ENCODE measurements around the gene APLN.

The APLN gene

GRCh38 chrX:129659861-129660260, 5.1 kb upstream of the APLN start:
- no peak for DNase-seq

GRCh38 chrX:129659141-129659540, 4.4 kb upstream of the APLN start:
- no peak for DNase-seq

DNA sequence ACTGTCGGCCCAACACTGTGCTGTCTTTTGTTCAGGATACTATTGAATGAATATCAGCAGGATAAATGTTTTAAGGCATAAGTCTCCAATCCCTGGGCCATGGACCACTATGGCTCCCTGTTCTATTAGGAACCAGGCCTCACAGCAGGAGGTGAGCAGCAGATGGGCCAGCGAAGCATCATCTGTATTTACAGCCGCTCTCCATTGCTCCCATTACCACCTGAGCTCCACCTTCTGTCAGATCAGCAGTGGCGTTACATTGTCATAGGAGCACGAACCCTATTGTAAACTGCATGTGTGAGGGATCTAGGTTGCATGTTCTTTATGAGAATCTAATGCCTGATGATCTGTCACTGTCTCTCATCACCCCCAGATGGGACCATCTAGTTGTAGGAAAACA, 3.7 kb upstream of the APLN start:
- DNase-seq, result no peak

DNA sequence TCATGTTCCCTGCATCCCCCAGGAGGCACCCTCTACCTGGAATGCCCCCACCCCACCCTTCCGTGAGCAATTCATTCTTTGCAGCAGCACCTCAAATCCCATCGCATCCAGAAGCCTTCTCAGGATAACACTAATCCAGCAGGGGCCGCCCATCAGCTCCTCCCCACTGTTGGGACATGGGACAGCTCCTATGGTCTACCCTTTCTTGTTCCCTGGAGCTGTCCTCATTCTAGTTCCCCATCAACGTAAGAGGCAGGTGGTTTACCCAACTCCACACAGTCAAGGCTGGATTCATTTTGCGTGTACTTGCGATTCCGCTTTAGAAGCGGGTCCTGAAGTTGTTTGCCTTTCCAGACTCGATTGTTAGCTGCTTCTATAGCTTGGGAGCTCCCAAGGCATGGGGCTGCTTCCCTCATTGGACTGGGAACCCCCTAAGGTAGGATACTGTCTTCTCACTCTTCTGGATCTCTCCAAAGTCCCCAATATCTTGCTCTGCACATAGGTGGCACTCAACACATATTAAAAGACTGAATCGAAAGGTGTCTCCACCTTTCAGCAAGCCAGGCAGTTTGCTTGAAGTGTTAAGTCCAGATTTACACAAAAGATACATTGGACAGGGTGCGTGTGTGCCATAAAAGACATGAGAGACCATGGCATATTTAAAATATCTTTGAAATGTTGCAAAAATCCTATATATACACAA, 942 bp upstream of the APLN start:
- no peak for DNase-seq

- peak; percentile 24 for DNase-seq
These were observed 645 bp downstream of the APLN start for GRCh38 chrX:129653971-129654651.

- DNase-seq, result no peak
These were observed 1.4 kb downstream of the APLN start for GRCh38 chrX:129653181-129653970.

- DNase-seq, result no peak
These were observed 2.1 kb downstream of the APLN start for GRCh38 chrX:129652565-129653169.

DNA sequence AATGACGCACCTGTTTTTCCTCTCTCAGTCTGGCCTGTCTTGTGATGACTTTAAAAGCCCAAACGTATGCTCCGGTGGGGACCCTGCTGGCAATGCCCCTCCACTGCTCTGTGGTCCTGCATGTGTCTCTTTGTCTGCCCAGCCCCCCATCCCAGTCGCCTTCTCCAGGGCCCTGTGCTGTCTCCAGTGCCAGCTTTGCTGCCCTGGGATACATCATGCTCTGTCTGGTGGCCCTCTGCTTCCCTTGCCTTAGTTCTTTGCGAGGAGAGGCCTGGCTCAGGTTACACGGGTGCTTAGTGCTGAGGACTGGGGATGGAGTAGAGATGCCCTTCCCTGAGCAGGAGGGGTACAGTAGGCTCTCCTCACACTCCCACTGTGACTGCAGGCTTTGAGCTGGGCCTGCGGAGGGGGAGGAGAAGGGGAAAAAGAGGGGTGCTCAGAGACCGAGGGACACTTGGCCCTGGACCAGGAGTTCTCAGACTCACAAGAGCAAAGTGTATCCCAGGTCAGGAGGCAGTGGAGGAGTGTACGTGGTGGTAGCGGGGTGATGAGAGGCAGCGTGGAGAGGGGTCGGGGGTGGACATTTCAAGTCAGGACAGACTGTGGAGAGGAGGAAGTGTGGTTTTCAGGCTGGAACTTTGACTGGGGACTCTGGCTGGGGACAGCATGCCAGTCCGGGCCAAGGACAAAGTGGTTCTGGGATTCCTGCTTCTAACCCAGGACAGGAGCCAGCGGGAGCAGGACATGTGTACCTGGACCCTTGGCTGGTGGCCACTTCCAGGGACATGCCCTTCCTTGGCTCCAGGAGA, 2.8 kb downstream of the APLN start:
- DNase-seq, result no peak

GRCh38 chrX:129650821-129651510, 3.8 kb downstream of the APLN start:
- no peak for DNase-seq

GRCh38 chrX:129650183-129650689, 4.5 kb downstream of the APLN start:
- no peak for DNase-seq

DNA sequence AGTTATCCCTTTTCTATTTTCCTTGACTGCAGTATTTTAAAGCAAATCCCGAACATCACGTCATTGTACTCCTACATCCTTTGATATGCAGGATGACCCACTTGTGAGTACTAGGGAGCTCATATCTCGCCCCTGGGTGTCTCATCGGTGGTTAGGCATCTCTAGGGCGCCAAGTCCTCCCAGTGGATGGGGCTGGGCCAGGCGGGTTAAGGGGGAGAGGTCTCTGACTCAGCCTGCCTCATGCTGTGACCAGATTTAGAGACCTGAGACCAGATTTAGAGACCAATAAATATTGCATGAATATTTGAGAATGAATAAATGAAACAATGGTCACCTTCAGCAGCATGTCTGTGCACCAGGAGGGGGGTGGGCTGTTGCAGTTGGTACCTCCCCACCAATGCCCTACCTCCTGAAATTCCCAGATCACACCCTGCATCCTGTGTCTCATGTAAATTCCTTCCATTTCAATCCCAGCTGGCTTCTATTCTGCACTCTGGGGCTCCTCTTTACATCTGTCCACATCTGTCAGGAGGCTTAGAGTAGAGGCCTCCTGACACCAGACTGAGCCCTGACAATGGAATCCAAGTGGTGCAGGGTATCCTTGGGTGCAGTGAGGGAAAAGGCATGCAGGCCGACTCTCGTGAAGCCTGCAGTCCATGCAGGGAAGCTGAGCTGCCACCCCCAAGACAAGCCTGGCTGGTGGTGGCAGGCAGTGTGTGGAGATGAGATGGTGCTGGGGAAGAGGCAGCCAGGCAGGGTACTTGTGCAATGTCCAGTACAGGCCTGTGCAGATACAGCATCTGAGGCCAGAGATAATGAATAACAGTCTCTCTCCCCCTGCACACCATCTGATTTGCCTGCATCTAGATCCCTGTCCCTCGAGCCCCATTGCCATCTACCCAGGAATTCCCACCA, 5.2 kb downstream of the APLN start:
- no peak for DNase-seq

- no peak for DNase-seq
These were observed 6.1 kb downstream of the APLN start for GRCh38 chrX:129648514-129649267.

GRCh38 chrX:129647418-129648410, 7.0 kb downstream of the APLN start:
- DNase-seq, result no peak

GRCh38 chrX:129646566-129647417, 8.0 kb downstream of the APLN start:
- DNase-seq, result no peak

GRCh38 chrX:129642641-129643040, 12.1 kb downstream of the APLN start:
- DNase-seq, result no peak

GRCh38 chrX:129641941-129642340, 12.8 kb downstream of the APLN start:
- no peak for DNase-seq

DNA sequence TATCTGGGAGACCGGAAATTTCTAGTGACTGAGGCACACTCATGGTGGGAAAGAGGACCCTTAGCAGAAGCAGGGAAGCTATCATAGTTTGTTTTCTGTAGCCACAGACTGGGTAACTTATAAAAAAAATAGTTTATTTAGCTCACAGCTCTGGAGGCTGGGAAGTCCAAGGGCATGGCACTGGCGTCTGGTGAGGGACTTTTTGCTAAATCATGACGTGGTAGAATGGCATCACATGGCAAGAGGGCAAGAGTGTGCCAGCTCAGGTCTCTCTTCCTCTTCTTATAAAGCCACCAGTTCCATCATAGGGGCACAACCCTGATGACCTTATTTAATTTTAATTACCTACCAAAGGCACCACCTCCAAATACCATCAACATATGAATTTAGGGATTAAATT, 13.3 kb downstream of the APLN start:
- no peak for DNase-seq

DNA sequence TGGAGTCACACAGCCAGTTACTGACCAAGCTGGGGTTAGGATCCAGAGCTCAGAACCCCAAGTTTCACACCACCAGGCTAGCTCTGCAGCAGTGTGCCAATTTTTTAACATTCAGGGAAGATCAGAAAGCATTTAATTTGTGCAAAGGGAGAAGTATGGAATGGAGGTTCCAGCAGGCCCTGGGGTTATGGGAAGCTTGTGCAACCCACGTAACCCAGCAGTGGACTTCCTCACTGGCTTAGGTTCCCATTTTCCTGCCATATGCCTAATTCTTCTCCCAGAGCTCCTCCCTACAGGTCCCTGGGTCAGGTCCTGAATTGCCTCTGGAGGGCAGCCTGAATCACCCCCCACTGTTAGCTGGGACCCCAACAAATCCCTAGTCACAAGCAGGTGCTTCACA, 14.0 kb downstream of the APLN start:
- DNase-seq, result no peak

Measured in activated CD4-positive, alpha-beta T cell treated with anti-CD3 and anti-CD28 coated beads for 48 hours (primary cell).